HG03039 (cell line): ENCODE results near the gene RNASEH1.

Experiments used
- ATAC-seq: cut with Tn5 transposase; IDR thresholded peaks from one replicate; pipeline ENCODE4 v1.9.1; 2021; ENCODE audit warnings: mild to moderate bottlenecking, moderate library complexity; ENCODE audit not compliant: unreplicated experiment

RNASEH1 gene

GRCh38 chr2:3563521-3563976 is 5.4 kb upstream of the RNASEH1 start:
- peak; percentile 50 for ATAC-seq

- peak; percentile 19 for ATAC-seq
Measured at GRCh38 chr2:3557639-3558204, 411 bp downstream of the RNASEH1 start.

GRCh38 chr2:3553946-3554345 is 4.2 kb downstream of the RNASEH1 start:
- no peak for ATAC-seq

GRCh38 chr2:3547915-3548314 is 10.2 kb downstream of the RNASEH1 start:
- no peak for ATAC-seq

- no peak for ATAC-seq
Measured at GRCh38 chr2:3545788-3546478, 12.2 kb downstream of the RNASEH1 start.

DNA sequence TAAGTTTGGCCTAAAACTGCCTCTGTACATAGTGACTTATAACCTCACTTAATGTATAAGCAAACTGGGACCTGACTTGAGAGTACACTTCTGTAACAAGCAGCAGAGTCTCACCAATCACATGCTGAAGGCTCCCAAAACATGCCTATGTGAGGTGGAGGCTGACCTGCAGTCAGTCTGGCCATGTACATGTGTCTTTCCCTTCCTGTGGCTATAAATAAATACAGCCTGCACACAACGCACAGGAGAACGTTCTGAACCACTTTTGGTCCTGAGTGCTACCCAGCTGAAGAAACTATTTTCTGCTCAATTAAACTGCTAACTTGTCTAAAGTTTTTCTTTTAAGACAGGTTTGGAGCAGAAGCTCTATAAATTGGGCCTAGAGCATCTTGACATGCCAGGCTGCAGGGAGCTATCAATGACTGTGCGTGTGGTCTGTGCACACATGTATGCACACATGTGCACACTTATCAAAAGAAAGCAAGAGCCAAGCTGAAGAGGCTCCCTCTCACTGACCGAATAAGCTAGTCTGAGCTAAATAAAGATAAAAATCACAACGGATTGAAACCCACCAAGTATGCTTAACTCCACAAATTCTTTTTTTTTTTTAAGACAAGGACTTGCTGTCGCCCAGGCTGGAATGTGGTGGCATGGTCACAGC is 15.0 kb downstream of the RNASEH1 start:
- ATAC-seq: no peak

DNA sequence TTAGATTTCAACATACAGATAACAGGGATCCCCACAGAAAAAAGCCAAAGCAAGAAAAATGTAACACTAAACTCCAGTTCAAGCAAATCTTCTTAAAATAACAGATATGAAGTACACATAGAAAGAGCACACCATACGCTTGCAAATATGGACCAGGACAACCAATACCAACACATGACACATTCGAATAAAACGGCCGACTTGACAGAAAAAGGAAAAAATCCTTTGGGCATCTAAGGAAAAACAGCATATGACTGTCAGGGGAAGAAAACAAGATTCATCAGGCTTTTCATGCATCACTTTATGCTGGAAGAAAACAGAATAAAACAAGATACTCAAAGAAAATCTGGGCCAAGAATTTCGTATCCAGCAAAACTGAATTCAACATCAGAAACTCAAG is 16.0 kb downstream of the RNASEH1 start:
- ATAC-seq: no peak

DNA sequence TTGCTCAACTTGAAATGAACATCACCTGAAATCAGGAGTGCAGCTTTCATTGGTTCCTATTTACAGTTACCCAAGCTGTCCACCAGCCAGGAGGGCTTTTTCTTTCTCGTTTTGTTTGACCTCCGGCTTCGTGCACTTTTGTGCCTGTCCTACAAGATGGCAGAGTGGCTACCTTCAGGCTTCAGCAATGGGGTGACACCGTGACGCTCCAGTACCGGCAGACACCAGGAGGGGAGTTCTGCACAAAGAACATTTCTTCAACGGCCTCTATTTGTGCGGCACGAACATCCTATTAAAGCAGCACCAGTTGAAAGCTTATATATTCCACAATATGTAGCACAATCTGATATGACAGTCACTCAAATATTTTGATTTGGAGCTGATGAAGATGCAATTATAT is 18.3 kb downstream of the RNASEH1 start:
- no peak for ATAC-seq

- ATAC-seq: no peak
Measured at GRCh38 chr2:3536682-3537632, 21.2 kb downstream of the RNASEH1 start.

- ATAC-seq: no peak
Measured at GRCh38 chr2:3535794-3536681, 22.1 kb downstream of the RNASEH1 start.

DNA sequence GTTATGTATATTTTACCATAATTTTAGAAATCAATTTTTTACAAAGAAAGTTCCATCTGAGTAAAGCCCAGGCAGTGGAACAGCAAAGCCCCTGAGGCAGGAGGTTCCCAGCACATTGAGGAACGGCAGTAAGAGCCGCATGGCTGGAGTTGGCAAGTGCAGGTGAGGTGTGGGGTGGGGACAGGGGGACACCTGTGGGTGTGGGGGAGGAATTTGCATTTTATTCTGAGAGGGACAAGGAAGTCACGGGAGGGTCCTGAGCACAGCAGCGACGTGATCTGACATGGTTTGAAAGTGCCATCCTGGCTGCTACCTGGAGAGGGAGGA is 22.7 kb downstream of the RNASEH1 start:
- ATAC-seq: no peak

DNA sequence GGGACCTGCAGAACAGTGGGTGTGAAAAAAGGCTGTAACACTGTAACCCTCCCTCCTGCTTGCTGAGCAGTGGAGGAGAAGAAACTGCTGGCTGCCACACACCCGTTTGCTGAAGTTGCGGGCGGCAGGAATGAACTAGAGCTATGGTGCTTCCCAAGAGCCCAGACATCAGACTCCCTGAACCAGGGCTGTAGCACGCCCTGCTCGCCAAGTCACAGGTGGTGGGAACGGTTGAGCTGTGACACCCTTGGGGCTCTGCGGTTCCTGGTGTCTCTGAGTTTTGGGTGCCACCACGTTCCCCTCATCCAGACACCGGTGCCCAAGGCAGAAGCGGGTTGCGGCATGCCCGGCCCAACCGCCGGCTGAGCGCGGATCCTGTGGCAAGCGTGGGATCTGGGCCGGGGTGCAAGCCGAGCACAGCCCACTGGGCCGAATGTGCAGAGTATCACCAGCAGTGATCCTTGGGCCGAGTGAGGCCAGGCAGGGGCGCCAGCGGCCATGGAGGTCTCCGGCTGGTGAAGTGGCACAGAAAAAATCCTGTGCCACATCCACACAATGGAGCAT is 23.8 kb downstream of the RNASEH1 start:
- no peak for ATAC-seq

DNA sequence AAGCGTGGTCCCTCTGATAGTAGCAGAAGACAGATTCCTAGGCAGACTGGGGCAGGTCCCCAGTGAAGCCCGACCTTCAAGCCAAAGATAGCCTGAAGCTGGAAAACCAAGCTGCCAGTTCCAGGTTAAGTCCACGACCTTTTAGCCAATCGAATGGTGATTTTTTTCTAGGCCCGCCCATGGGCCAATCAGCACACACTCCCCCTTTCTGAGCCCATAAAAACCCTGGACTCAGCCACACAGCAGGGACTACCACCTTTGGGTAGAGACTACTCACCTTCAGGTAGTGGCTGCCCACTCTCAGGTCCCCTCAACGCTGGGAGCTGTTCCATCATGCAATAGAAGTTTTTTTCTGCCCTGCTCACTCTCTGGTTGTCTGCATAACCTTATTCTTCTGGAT is 24.3 kb downstream of the RNASEH1 start:
- ATAC-seq: no peak

DNA sequence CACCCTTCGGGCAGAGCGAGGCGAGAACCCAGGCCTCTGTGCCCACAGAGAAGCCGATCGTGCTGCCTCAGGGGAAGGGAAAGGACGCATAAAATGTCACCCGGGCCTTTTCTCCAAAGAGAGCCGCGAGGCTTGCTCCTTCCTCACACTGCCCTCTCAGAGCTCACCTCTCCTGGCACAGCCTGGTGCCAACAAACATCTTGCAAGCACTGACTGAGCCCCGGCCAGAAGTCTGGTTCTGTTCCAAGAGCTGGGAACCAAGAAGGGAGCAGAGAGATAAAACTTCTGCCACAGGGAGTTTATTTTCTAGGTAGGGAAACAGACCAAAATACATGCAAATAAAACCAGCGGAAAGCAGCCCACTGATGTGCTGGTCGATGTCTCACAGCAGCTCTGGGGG is 25.2 kb downstream of the RNASEH1 start:
- no peak for ATAC-seq

GRCh38 chr2:3529316-3530025 is 28.7 kb downstream of the RNASEH1 start:
- ATAC-seq: no peak

DNA sequence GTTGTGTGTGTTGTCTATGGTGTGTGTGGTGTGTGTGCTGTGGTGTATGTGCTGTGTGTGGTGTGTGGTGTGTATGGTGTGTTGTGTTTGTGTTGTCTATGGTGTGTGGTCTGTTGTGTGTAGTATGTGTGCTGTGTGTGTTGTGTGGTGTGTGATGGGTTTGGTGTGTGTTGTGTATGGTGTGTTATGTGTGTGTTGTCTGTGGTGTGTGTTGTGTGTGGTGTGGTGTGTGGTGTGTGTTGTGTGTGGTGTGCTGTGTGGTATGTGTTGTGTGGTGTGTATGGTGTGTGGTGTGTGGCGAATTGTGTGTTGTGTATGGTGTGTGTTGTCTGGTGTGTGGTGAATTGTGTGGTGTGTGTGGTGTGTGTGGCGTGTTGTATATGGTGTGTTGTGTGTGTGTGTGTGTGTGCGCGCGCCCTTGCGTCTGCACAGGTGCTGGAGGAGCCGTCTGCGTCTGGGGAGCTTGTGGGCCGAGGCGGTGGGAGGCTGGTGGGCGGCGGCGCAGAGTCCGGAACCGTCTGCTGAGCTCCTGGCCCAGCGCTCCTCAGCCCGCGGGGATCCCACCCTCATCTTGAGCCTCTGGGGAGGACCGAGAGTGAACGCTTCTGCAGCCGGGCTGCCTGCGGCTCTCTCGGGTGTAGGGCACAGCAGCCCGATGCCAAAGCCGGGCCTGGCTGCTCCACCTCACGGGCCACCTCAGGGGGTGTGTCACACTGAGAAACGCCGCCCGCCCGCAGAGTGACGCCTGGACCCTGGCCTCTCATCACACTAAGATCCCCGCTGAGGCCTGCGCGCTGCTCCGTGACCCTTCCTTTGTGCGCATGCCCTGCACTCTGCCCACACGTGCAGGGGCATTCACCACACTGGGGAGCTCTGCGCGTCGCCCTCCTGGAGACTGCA is 30.0 kb downstream of the RNASEH1 start:
- no peak for ATAC-seq

GRCh38 chr2:3526871-3527270 is 31.3 kb downstream of the RNASEH1 start:
- ATAC-seq: no peak

GRCh38 chr2:3523551-3524041 is 34.5 kb downstream of the RNASEH1 start:
- ATAC-seq: no peak
